ENCODE measurements around the gene GTF2H1.
"Not testable (repeated sequence)": the region's sequence is repeated elsewhere in the genome, so short reads cannot be mapped to it uniquely, and the experiment has no call there.

Gene GTF2H1

DNA sequence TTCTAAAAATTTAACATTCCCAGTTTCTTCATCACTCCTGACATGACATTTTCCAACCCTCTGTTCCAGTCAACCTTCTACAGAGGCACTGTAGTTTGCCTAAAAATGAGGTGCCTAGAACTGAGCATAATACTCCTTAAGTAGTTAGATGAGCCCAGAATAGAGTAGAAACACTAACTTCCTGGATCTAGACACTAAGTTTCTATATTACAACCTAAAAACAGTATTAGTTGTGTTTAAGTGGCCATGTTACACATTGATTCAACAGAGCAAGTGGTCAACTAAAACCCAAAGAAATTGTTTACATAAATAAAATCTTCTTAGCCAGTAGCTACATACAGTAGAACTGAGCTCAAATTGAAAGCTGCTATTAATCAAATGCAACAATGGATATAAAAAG, 1.8 kb upstream of the GTF2H1 start:
- no peak for DNase-seq

DNA sequence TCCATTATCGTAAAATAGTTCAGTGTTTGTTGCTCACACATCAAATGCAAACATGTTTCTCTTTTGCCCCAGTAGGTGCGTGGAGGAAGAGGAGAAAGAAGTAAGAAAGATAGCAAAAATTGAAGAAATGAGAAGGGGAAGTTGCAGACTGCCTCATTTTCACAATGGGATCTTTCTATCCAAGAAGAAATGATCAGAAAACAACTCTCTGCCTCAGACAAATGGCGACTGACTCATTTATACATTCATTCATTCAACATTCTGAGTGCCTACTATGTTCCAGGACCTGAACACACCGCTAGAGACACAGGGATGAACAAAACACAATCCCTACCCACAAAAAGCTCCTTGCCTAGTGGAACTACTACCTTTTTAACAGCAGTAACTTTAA, 794 bp upstream of the GTF2H1 start:
- no peak for DNase-seq

DNA sequence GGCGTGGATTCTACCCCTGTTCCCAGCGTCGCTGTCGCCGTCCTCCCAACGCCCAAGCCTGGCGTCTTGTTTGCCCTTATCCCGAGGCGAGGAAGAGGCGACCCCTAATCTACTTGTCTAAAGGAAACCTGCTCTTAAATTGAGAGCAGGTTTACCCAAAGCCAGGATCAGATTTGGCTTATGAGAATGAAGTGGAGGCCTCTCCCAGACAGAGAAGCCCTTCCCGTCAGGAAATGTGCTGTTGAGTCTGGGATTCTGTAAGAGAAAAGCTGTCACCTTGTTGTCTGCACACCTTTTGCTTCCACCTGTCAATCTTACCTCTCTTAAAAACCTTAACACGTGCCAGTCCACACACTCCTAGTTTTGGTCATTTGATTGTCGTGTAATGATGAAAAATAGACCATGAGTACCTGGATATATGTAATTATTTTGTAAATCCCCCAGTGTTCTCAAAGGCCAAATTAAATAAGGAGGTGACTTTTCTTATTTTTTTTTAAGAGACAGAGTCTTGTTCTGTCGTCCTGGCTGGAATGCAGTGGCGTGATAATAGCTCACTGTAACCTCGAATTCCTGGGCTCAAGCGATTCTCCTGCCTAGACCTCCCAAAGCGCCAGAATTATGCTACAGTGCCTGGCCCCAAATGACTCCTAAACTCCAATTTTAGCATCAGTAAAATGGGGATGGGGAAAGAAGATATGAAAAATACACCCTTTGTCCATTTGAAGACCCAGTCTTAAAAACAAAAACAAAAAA, 627 bp downstream of the GTF2H1 start:
- no peak for DNase-seq

DNA sequence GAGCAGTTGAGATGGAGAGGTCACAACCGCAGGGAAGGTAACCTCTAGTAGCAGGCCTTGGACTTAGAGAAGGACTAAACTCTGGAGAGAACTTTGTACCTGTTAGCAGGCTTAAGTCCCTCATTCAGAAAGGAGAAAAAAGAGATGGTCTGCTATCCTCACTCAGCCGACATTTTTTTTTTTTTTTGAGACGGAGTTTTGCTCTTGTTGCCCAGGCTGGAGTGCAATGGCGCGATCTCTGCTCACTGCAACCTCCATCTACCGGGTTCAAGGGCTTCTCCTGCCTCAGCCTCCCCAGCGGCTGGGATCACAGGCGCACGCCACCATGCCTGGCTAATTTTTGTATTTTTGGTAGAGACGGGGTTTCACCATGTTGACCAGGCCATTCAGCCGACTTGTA, 1.5 kb downstream of the GTF2H1 start:
- not testable (repeated sequence) for DNase-seq

DNA sequence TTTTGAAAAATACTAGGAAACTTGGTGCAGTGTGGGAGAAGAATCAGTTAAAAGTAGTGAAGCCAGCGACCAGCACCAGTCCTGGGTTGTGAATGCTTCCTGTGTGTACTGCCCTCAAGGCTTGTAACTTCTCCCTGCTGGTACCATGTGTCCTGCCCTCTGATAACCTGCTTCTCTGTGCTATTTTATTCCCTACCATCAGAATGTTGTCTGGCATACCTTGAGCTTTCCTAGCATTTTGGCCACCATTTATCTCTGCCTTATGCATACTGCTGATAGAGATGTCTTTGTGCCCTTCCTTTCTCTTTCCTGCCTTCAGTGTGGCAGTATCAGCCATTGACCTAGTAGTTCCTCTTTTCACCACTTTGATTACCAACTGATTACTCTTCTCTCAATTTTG, 2.0 kb downstream of the GTF2H1 start:
- DNase-seq: no peak

DNA sequence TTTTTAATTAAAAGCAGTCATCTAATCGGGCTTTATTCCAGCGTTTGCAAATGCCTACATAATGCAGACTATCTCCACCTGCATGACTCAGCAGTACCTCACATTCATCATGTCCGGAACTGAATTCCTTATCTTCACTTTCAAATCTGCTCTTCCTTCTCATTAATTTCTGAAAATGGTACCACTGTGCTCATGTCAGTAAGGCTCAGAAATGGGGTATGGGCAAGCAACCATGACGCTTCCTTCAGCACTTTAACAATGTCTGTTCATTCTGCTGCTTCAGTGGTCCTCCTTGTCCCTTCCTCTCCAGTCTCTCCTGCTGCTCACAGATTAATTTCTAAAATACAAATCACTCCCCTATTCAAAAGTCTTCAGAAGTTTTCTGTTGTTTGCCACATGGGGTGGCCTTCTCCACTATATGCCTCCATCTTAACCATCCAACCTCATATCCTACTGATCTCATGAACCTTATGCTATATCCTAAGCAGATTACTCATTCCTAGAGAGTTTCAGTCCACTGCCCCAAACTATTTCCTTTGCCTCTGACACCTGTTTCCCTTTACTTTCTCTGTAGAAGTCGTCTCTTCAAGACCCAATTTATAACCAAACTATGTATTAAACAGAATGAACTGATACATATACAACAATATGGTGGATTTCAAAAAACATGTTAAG, 7.0 kb downstream of the GTF2H1 start:
- DNase-seq: no peak

DNA sequence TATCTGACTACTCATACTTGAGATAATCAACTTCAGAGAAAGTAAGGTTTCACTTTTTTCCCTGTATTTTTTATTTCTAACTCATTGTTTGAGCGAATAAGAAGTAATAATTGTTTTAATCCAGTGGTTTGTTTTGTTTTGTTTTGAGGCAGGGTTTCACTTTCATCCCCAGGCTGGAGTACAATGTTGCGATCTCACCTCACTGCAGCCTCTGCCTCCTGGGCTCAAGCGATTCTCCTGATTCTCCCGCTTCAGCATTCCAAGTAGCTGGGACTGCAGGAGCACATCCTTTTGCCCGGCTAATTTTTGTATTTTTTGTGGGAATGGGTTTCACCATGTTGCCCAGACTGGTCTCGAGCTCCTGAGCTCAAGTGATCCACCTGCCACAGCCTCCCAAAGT, 8.6 kb downstream of the GTF2H1 start:
- no peak for DNase-seq

DNA sequence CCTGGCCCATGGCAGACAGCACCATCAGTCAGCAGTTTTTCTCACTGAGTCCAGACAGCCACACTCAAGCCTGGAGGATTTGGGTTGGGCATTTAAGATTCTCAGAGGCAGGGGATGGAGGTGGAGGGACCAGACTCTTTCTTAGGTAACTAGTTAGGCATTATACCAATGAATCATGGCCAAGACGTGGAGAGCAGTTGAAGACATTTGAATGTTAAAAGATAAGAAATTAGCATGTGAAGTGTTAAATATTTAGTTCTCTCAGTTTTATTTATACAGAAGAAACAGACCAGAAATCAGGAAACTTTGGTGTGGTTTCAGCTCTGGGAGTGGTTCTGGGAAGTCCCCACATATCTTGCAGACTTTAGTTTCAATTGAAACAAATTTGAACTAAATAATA, 9.9 kb downstream of the GTF2H1 start:
- DNase-seq: no peak

DNA sequence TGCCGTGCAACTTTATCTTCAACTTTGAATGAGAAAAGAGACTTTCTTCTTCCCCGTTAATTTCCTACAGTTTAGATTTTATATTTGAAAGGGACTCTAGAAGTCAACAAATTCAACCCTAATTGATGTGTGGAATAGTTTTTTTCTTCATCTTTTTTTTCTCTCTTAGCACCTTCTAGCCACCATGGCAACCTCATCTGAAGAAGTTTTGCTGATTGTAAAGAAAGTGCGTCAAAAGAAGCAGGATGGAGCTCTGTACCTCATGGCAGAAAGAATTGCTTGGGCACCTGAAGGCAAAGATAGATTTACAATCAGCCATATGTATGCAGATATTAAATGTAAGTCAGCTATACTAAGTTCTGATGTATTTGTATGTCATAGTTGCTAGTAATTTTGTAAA, 10.5 kb downstream of the GTF2H1 start:
- DNase-seq: no peak

DNA sequence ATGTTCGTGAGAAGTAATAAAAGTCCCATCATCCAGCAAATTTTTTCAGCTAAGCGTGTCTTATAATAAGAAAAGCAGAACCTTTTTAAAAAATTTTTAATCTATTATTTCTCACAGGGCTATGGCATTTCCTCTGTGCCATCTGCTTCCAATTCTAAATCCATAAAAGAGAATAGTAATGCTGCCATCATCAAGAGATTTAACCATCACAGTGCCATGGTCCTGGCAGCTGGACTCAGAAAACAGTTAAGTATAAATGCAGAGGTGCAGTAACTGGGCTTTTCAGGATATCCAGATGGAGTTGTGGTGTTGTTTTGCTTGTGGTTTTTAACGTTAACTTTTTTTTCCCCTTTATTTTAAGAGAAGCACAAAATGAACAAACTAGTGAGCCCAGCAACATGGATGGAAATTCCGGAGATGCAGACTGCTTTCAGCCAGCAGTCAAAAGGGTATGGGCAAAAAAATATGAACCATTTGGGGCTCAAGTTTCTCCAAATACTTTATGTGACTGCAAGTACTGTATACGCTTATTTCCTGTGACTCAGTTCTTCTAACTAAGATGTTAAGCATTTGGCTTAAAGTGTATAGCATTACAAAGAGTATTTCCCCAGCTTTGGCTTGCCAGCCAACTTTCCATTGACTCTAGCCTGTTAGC, 25.2 kb downstream of the GTF2H1 start:
- DNase-seq: no peak

DNA sequence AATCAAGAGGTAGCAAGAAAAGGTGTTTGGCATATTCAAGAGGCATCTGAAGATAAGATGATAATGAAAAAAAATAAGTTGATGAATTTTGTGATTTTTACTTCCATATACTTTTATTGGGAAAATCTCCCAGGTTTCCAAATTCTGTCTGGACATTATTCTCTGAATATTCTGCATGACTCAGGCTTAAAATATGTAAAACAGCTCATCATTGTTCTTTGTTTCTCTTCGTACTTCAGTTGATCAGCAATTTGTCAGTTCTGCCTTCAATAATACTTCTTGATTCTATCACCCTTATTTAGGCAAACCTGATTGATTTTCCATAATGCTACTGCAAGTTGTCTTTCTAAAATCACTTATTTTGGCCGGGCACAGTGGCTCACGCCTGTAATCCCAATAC, 30.2 kb downstream of the GTF2H1 start:
- no peak for DNase-seq

DNA sequence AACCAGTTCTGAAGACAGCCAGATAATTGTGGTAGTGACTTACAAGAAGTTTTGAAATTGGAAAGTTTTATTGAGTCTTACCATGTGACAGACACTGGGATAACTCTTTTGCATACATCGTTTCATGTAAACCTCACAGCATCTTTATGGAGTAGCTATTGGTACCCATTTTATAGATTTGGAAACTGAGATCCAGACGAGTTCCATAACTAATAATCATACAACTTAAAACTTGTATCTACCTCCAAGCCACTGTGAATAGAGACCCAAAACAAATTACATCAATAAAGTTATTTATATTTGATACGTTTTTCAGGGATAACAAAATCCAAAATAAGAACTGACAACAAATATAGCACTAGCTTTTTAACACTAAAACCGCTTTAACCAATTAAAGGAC, 36.3 kb downstream of the GTF2H1 start:
- no peak for DNase-seq

DNA sequence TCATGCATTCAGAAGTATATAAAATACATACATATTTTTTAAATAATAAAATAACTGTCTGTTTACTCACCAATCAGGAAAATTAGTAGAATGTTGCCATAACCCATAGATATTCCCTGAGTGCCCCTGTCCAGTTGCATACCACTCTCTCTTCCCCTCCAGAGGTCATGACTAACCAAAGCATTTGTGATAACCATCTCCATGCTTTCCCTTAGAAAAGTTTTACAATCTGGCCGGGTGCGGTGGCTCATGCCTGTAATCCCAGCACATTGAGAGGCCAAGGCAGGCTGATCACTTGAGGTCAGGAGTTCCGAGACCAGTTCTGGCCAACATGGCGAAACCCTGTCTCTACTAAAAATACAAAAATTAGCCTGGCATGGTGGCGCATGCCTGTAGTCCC, 38.8 kb downstream of the GTF2H1 start:
- no peak for DNase-seq

DNA sequence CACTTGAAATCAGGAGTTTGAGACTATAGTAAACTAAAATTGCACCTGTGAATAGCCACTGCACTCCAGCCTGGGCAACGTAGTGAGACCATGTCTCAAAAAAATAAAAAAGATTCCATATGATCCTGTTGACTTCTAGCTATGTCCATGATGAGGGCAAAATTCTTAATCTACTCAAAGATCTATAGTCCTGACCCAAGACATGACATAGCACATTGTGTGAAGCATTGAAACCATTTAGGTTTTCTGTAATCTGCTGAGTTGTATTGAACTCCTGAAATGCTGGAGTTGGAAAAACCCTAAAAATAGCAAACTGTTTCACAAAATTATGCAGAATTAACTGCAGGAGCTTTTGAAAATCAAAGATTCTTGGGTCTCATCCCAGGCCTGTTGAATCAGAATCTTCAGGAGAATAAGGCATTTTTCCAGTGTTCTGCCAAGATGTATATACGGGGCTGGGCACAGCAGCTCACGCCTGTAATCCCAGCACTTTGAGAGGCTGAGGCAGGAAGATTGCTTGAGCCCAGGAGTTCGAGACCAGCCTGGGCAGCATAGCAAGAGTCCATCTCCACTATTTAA, 42.2 kb downstream of the GTF2H1 start:
- DNase-seq: no peak

DNA sequence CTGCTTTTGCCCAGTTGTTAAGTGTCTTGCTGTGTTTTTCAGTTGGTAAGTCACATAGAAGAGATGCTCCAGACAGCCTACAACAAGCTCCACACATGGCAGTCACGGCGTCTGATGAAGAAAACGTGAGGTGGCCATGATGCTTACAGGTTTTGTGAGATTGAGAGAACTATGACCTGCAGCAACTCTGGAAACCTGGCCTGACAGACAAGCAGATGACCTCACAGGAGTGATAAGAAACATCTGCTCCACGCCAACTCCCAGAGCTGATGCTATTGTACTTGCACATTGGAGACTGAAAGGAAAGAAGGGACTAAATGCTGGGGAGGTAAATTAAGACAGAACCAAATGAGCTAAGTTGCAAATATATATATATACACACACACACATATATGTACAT, 43.4 kb downstream of the GTF2H1 start:
- no peak for DNase-seq

DNA sequence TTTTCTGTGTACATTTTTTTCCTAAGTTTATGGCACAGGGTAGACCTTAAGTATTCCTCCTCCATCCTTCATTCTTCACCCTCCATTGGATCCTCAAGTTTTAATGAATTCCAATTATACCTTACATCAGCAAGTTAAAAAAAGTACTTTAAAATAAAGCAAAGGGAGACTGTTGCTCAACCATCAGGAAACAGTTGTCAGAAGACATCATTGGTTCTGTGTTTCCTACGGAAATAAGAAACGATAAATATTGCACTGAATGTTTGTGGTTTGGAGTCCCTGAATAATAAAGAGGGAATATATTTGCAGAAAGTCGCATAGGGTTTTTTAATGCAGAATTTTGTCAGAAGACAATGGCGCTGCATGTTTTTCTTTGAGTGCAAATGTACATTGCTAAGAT, 43.9 kb downstream of the GTF2H1 start:
- DNase-seq: no peak

DNA sequence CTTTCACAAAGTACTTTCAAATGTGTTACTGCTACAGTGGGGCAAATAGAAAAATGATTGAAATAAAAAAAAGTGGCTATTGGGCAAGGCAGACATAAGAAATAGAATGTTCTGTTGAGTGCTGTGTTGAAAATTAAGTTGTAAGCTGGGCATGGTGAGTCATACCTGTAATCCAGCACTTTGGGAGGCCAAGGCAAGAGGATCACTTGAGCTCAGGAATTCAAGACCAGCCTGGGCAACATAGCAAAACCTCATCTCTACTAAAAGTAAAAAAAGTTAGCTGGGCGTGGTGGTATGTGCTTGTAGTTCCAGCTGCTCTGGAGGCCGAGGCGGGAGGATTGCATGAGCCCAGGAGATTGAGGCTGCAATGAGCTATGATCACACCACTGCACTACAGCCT, 45.1 kb downstream of the GTF2H1 start:
- DNase-seq: no peak

DNA sequence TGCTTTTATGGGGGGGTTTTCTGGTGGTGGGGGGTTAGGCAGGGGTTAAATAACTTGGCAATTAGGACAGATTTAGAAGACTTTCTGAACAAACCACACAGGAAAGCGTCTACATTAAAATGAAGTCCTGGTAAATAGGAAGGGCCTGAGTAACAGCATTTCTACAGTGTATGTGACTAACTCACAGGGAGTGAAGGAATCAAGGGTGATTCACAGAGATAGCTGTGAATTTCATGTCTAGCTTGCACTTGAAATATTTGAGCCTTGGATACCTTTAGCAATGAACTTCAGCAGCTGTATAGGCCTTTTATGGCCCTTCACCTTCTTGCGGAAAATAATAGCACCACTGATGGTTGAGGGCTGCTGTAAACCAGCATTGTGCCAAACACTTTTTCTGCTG, 45.9 kb downstream of the GTF2H1 start:
- DNase-seq: no peak

DNA sequence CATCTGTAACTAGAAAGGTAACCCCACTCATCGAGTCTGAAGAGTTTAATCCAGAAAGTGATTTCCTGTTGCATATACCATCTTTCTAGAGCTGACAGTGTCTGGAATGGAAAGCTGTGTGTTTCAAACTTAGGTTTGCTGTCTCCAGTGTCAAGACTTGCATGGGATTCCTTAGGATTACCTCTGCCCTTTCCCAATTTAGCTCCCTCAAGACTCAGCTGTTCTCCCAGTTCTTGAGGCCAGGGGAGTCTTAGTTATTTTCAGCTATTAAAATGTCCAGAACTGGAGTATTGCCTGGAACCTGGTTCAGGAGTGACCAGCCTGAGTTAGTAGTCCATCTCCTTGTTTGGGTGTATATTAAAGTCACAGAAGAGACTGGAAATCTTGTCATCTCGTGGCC, 47.0 kb downstream of the GTF2H1 start:
- DNase-seq: no peak

DNA sequence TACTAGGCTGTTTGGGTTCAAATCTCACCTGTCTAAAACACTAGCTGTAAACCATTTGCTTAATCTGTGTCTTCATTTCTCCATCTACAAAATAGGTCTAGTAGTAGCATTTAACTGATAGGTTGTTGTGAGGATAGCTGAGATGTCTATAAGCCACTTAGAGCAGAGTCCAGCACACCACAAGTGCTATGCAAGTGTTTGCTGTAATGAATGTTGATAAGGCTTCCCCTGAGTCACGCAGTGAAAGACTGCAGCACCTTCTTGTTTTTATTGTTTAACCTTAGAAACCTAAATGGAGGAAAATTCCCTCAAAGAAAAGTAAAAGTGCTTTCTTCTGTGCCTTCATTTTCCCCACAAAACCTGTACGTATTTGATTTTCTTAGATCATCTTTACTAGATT, 48.9 kb downstream of the GTF2H1 start:
- DNase-seq: no peak

DNA sequence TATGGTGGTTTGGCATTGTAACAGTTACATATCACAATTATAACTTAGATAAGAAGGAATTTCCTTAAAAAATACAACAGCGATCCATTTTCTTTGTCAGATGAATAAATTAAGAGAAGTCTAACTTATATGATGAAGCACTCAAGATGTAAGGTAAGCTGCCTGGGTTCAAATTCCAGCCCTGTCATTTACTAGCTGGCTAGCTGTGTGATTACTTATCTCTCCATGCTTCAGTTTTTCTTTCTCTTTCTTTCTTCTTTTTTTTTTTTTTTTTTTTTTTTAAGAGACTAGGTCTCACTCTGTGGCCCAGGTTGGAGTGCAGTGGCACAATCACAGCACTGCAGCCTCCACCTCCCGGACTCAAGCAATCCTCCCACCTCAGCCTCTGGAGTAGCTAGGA, 49.8 kb downstream of the GTF2H1 start:
- DNase-seq: no peak

DNA sequence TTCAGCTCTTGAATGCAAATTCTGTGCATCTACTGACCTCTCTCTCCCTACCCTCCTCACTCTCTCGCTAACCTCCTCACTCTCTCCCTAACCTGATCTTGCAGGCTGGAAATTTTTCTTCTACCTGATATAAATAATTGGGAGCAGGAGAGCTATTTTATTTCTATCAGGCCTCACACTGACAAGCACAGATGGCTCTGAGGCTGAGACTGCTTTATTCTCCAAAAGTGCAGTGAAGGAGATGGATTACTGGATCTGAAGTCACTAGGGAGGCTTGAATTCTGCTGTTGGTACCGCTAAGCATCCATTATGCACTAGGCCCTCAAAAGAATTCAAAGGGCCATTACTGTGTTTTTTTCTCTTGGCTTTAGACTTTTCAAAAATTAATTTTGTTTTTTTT, 52.6 kb downstream of the GTF2H1 start:
- no peak for DNase-seq

DNA sequence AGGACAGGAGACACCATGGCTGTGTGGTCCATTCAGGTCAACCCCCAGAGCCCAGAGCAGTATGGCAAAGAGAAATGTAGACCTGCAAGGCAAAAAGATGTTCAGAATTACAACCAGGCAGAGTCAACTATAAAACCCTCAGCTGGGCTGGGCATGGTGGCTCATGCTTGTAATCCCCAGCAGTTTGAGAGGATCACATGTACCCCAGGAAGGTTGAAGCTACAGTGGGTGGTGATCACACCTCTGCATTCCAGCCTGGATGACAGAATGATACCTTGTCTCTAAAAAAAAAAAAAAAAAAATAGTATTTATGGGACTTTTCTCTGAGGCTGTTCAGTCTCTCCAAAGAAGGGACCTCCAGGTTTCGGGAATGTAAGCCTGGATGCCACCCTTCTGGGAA, 53.6 kb downstream of the GTF2H1 start:
- no peak for DNase-seq

DNA sequence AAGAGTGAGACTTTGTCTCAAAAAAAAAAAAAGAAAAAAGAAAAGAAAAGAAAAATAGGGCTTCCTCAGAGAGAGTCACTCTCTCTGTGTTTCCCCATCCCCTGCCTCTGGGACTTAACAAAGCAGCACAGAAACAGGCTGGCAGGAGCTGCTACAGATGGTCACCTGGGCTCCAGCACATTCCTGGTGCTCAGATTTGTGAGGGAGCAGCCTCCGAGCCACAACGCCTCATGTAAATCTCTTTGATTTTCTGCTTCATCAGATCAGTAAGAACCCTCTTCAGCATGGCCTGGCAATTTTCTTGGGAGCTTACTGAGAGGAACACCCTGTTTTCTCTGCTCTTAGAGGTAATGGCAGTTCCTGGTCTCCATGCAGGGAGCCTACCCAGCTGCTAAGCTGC, 56.8 kb downstream of the GTF2H1 start:
- DNase-seq: no peak

Data from NCI-H1092 (cell line).